ENCODE data around the gene LRFN2. TPM values are rescaled to one million over a fixed set of nuclear protein-coding genes. Genes with fewer than 3 reads are reported as not detected.
A peak's percentile ranks its signal among the peaks of the same experiment; 100 is the strongest.

LRFN2 gene
- total RNA-seq, 3 donors from 2014 or later, result 0.14 to 0.29 (median 0.16) TPM

- intact Hi-C loops (cut with DNase I, micrococcal nuclease), result no loop called here
- Histone ChIP-seq H3K36me3 (ENCODE audit: low read depth) (no peaks in the 10 kb centered on the region), H3K4me3 (no peak overlapping the region), H3K9me3 (no peaks in the 10 kb centered on the region), H3K4me1 (ENCODE audit: low read depth) (no peaks in the 10 kb centered on the region)
- ATAC-seq, result no peak
- no peak for TF ChIP-seq CTCF (IDR thresholded peaks at IDR 0.05)
- DNase-seq, result no peak
Observed at GRCh38 chr6:40604082-40604481, 16.9 kb upstream of the LRFN2 start.

- peak in 2 of 3 donors; percentile 18 to 29 for DNase-seq
- H3K4me1 ChIP-seq (ENCODE audit: low read depth), result no peaks in the 10 kb centered on the region
- no peaks in the 10 kb centered on the region for H3K9me3 ChIP-seq
- no peak overlapping the region for H3K4me3 ChIP-seq
- intact Hi-C loops (cut with DNase I, micrococcal nuclease), result no loop called here
- ATAC-seq, result peak; percentile 38
- no peaks in the 10 kb centered on the region for H3K36me3 ChIP-seq (ENCODE audit: low read depth)
- TF ChIP-seq CTCF (IDR thresholded peaks at IDR 0.05), result no peak
Observed at GRCh38 chr6:40599555-40599954, 12.4 kb upstream of the LRFN2 start.

- intact Hi-C loops (cut with DNase I, micrococcal nuclease), result no loop called here
- Histone ChIP-seq H3K4me1 (ENCODE audit: low read depth) (no peaks in the 10 kb centered on the region), H3K4me3 (no peak overlapping the region), H3K9me3 (no peaks in the 10 kb centered on the region), H3K36me3 (ENCODE audit: low read depth) (no peaks in the 10 kb centered on the region)
- DNase-seq, result no peak
- ATAC-seq, result no peak
- no peak for TF ChIP-seq CTCF (IDR thresholded peaks at IDR 0.05)
Observed at GRCh38 chr6:40598516-40598915, 11.4 kb upstream of the LRFN2 start.

GRCh38 chr6:40597301-40597700 is 10.1 kb upstream of the LRFN2 start:
- Histone ChIP-seq H3K4me1 (ENCODE audit: low read depth) (no peaks in the 10 kb centered on the region), H3K36me3 (ENCODE audit: low read depth) (no peaks in the 10 kb centered on the region), H3K9me3 (no peaks in the 10 kb centered on the region), H3K4me3 (no peak overlapping the region)
- DNase-seq, result no peak
- intact Hi-C loops (cut with DNase I, micrococcal nuclease), result no loop called here
- TF ChIP-seq CTCF (IDR thresholded peaks at IDR 0.05), result no peak
- no peak for ATAC-seq

- DNase-seq (no peak), ATAC-seq (no peak)
- Histone ChIP-seq H3K9me3 (no peaks in the 10 kb centered on the region), H3K36me3 (ENCODE audit: low read depth) (no peaks in the 10 kb centered on the region), H3K4me1 (ENCODE audit: low read depth) (peaks cover 26% of the 10 kb centered on the region), H3K4me3 (no peak overlapping the region)
- intact Hi-C loops (cut with DNase I, micrococcal nuclease), result no loop called here
- TF ChIP-seq CTCF (IDR thresholded peaks at IDR 0.05), result no peak
Observed at GRCh38 chr6:40588480-40588879, 1.3 kb upstream of the LRFN2 start.

- ATAC-seq, result no peak
- Histone ChIP-seq H3K4me1 (ENCODE audit: low read depth) (peaks cover 28% of the 10 kb centered on the region), H3K36me3 (ENCODE audit: low read depth) (no peaks in the 10 kb centered on the region), H3K4me3 (no peak overlapping the region), H3K9me3 (no peaks in the 10 kb centered on the region)
- TF ChIP-seq CTCF (IDR thresholded peaks at IDR 0.05), result peak; percentile 7
- intact Hi-C loops (cut with DNase I, micrococcal nuclease), result no loop called here
- DNase-seq, result no peak
Observed at GRCh38 chr6:40588070-40588384, 863 bp upstream of the LRFN2 start.
